GM19238 (cell line): ENCODE data around the gene GRIK4.
"Not testable (repeated sequence)": the region's sequence is repeated elsewhere in the genome, so short reads cannot be mapped to it uniquely, and the experiment has no call there.

Source experiments
- DNase-seq: peaks from one replicate; pipeline ENCODE4 v3.0.0; 2011; ENCODE audit warnings: low spot score; ENCODE audit not compliant: insufficient read length

GRIK4 gene

DNA sequence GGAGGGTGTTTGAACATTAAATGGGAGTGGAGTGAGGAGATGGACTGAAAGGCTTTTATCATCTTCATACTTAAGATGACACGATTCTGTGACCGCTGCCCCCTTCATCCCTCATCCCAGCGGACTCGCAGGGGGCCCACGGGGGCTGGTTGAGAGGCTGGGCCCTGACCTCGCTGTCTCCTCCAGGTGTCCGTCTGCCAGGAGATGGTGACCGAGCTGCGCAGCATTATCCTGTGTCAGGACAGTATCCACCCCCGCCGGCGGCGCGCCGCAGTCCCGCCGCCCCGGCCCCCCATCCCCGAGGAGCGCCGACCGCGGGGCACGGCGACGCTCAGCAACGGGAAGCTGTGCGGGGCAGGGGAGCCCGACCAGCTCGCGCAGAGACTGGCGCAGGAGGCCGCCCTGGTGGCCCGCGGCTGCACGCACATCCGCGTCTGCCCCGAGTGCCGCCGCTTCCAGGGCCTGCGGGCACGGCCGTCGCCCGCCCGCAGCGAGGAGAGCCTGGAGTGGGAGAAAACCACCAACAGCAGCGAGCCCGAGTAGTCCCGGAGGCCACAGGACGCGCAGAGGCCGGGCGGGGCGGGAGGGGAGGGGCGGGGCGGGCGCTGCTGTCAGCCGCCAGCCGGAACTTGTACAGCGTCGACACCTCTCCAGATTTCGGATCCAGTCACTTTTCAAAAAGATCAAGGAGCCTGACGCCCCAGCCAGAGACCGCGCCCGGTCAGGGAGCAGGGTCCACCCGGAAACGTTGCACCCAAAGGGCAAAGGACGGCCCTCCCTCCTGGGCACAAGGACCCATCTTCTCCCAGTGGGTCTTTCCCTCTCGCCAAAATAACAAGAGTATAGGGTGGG is 474.4 kb downstream of the GRIK4 start:
- peak; percentile 45 for DNase-seq

DNA sequence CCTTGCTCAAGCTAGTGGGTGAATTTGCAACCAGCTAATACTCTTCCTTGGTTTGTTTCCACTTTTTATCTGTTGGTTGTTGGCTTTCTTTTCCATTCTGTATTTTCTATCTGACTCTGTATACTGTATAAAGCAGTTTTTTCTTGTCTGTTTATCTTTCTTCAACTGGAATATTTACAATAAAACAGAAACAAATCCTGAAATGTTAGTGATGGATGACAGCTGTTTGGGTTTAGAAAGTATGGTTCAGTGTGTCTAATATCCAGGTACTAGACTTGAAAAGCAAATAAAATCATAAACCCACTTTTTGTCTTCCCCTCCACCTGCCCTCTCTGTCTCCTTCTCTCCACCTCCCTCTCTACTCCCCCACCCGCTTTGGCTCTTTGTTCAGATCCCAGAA is 477.1 kb downstream of the GRIK4 start:
- no peak for DNase-seq

DNA sequence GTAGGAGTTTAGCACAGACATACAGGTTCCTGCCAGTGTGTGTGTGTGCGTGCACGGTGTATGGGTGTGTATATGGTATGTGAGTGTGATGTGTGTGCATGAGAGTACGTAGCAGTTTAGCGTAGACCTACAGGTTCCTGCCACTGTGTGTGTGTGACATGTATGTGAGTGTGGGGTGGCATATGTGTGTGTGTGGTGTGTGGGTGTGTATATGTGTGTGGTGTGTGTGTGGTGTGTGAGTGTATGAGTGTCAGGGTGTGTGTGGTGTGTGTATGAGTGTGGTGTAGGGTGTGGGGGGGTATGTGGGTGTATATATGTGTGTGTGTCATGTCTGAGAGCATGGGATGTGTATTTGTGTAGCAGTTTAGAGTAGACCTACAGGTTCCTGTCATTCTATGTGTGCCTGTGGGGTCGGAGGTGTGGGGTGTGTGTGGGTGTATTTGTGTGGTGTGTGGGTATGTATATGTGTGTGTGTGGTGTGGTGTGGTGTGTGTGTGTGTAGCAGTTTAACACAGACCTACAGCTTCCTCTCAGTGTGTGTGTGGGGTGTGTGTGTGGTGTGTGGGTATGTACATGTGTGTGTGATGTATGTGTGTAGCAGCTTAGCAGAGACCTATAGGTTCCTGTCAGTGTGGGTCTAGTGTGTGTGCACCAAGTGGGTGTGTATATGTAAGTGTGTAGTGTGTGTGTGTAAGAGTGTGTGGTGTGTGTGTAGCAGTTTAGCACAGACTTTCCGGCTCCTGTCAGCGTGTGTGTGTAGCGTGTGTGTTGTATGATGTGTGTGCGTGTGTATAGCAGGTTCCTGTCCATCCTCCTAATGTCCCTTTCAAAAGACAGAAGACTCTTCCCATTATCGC is 480.5 kb downstream of the GRIK4 start:
- DNase-seq, result no peak

DNA sequence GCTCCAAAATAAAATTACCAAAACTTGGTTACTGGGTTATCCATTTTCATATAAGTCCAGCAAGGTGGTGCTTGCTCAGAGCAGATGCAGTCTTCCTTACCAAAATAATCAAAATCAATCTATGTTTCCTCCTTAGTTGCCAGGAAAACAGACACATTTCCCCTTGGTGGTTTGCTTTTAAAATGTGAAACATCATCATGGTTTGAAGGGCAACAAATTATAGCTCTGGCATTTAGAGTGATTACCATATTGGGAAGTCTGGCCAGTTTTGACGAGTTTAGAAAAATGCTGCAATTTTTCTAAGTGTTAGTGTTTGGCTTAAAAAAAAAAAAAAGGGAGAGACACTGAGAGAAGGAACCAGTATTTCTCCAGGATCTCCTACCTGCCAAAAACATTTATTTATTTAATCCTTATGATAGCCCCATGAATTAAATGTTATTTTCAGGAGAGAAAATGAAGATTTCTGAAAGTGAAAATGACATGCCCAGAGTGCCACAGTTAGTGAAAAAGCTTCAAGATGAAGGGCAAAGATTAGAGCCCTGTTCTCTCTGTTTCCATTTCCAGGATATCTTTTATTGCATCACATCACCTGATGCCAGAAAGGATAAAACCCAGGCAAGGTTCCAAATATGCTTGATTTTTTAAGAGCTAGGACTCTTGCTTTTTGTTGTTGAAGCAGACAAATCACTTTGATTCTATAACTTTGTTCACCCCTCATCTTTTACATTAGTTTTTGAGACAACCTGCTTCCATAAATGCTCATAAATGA is 482.7 kb downstream of the GRIK4 start:
- DNase-seq, result no peak

DNA sequence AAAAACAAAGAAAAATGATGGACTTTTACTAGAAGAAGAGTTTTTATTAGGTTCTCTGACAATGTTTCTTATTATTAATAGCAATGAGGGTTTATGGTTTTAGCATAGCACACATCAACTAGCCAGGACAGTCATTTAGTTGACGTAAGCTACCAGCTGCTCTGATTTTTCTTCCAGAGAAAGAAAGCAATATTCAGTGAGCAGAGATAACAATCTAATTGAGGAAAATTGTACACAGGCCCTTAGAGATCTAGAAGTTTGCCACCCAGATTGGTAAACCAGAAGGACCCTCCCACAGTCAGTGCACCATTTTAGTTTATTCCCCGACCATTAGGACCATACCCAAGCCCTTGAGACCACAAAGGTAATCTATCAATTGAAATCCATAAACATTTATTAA is 483.6 kb downstream of the GRIK4 start:
- no peak for DNase-seq

DNA sequence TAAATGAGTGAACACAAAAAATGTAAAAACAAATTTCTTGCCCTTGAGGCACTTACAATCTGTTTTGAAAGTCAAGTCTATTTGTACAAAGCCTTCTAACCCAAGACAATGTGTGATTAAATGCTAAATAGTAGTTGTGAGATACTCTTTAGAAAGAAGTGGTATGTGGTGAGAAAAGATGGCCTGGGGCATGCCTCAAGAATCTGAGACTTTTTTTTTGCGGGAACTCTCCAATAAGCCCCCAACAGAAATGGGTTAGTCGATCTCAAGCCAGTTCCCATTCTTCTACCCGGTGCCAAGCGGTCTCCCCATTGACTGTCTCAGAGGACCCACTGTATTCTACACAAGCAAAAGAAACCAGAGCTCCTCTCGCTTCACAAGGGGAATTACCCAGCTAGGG is 485.4 kb downstream of the GRIK4 start:
- DNase-seq, result no peak

DNA sequence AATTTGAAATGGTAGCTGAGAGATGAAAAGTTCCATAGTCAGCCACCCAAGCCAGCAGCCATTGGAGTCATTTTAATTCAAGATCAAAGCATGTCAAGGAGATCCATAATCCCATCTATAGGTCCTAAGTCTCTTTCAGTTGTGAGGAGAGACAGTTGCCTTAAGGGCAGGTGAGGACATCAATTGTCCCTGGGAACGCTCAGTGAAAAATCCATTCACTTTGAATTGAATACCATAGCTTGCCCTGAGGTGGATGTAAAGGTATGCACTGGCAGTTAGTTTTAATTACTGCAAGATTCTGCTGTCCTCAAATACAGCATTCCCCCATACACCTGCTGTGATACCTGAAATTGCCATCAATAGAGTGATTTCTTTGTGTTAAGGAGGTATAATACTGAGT is 487.0 kb downstream of the GRIK4 start:
- DNase-seq, result no peak

DNA sequence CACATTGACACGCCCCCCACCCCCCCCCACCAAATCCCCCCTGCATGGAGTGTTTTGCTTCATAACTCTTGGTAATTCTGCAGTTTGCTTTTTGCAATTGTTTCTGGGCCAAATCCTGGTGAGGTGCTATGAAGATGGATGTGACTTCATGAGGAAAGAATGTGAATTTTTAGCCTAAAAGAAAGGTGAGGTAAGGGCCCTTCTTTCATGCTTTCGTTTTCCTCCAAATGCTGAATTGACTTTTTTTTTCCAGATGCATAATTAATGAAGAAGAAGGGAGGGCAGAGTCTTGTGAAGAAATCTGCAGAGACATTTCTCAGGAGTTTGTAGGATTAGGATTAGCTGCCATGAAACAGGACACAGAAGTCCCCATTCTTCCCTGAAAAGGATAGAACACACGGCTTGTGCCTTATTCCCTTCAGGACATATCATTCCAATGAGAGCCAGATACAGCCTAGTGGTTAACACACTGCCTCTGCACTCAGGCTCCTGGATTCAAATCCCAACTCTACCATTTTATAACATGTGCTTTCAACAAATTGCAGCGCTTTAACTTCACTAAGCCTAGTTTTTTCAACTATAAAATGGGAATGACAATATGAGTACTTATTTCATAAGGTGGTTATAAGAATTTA is 492.8 kb downstream of the GRIK4 start:
- no peak for DNase-seq

DNA sequence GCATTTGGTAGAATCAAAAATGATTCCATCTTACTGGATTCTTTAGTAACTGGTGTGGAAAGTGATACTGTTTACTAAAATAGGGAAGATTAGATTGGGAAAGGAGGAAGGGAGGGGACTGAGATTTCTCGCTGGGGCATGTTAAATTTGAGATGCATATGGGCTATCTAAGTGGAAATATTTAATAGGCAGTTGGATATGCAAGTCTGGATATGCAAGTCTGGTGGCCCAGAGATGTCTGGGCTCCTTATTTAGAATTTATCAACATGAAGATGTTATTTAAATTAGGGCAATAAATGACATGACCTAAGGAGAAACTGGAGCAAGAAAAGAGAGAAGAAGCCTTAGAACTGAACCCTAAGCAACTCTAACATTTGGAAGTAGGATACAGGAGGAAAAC is 495.4 kb downstream of the GRIK4 start:
- no peak for DNase-seq

DNA sequence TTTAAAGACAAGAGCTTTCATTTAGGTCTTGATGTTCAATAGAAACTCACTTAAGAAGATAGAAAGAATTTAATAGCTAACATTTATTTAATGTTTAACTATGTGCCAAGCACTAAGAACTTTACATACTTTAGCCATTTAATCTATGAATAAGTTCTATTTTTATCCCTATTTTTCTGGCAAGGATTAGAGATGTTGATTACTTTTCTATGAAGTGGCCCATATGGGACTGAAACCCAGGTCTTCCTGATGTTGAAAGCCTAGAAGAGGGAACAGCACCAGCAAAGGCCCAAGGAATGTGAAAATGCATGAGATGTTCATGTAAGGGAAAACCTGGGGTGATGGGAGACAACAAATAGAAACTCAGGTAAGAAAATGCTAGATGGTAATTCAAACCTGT is 497.0 kb downstream of the GRIK4 start:
- DNase-seq, result no peak

DNA sequence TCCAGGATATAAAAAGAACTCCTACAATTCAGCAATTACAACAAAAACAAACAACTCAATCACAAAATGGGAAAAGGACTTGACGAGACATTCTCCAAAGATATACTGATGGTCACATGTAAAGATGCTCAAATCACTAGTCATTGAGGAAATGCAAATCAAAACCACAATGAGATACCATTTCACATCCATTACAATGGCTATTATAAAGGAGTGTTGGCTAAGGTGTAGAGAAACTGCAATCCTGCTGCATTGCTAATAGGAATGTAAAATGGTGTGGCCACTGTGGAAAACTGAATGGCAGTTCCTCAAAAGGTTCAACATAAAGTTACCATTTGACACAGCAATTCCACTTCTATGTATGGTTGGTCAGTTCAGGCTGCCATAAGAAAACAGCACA is 500.5 kb downstream of the GRIK4 start:
- no peak for DNase-seq

DNA sequence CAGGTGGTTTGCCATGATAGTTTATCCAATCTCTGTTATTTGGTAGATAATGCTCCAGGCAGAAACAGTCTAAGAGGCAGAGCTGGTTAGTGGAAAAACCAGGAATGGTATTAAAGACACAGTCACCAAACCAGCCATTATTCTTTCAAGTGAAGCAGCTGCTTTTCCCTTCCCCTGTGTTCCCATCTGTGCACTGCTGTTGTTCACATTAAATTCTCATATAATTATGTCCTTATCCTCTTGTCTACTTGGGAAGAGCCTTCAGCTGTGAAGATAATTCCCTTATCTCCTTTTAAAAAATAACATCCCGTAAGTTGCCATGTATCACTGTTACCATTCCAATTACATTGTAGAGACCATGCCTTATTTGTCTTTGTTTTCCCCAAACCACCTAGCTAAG is 507.2 kb downstream of the GRIK4 start:
- DNase-seq, result no peak

DNA sequence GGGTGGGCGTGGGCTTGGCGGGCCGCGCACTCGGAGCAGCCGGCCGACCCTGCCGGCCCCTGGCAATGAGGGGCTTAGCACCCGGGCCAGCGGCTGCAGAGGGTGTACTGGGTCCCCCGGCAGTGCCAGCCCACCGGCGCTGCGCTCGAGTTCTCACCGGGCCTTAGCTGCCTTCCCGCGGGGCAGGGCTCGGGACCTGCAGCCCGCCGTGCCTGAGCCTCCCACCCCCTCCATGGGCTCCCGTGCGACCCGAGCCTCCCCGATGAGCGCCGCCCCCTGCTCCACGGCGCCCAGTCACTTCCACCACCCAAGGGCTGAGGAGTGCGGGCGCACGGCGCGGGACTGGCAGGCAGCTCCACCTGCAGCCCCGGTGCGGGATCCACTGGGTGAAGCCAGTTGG is 510.2 kb downstream of the GRIK4 start:
- not testable (repeated sequence) for DNase-seq

DNA sequence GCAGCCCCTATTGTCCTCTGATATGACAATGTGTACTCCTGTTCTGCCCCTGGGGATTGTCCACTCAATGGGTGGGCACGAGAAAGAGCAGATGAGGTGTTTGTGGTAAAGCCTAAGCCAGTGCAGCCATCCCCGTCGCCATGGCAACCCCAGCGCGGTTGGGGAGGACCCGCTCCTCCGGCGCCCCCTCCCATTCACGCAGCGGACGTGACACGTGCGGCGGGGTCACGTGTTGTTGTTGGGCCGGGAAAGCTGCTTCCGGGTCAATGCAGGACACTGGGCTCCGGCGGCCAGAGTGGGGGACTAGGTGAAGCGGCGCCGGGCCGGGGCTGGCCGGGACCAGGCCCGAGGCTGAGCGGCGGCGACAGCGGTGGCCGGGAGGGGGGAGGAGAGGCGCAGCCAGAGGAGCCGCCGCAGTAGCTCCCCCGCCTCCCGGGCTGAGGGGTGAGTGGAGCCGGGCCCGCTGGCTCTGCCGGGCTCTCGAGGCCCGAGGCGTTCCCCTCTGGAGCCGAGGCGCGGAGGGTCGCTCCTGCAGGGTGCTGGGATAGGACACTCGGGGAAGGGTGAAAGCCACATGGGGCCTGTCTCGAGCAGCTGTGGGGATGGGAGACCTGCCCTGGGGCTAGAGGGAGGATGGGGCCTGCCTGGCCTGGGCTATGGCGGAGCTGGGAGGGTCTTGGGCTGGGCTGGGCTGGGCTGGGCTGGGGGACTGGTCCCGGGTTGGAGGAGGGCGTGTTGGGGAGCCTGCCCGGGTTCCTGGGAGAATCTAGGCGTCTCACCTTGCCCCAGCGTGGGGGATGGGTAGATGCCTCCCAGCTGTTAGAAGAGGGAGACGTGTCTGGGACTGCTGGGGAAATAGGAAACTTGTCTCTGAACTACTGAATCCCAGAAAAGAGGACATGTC is 512.6 kb downstream of the GRIK4 start, which contains the start of gene TBCEL:
TSS of gene TBCEL (plus strand) at position 255 of the 904 bp plus-strand sequence. CDS start 21,589 bp downstream, outside the sequence.
- DNase-seq, result peak; percentile 94

DNA sequence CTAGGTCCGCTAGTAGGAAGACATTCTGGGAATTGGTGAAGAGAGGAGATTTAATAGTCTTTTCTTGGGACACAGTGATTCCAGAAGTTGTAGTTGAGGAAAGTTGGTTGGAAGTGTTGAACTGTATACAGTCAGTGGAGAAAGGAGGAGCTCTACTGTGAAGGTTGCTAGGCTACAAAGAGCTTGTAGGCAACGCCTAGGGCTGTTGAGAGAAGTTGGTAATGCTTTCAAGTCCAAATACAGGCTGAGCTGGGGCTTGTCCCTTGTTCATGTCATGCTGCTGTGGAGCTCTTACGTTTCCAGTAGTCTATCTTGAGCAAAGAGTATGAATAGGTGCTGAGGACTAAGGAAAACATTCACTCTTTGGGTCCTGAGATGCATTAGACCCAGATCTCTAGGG is 513.4 kb downstream of the GRIK4 start:
- DNase-seq, result no peak

DNA sequence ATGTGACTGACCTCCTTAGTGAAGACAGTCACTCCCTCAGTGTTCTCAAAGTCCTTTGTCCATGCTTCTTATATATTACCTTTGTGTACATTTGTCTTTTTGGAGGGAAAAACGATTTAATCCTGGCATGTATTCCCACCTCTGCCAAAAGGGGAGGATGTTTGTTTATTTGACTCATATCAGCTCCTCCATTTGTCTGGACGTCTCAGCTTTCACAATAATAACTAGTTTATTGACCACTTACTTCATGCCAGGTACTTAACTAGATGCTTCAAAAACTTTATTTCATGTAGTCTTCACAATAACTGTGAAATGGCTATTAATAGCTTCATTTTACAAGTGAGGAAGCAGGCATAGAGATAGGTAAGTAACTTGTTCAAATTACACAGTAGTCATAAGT is 517.6 kb downstream of the GRIK4 start:
- no peak for DNase-seq

DNA sequence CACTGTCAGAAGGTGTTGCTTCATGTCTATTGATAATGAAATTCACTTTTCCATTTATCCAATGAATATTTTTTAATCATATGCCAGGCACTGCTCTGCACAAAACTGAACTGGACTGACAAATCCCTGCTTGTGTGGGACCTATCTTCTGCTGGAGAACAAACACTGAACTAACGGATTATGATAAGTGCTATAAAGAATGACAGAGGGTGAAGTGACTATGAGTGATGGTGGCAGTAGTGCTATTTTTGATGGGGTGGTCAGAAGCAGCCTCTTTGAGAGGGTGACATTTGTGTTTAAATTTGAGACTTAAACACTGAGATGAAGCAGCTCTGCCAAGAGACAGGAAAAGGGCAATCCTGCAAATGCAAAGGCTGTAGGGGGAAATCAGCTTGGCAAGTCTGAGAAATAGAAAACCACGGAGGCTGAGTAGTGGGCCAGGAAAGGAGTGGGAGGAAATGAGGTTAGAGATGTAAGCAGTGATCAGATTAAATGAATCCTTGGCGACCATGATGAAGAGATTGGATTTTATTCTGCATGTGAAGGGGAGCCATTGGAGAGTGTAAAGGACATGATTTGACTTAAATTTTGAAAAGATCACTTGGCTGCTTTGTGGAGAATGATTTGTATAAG is 518.4 kb downstream of the GRIK4 start:
- no peak for DNase-seq

DNA sequence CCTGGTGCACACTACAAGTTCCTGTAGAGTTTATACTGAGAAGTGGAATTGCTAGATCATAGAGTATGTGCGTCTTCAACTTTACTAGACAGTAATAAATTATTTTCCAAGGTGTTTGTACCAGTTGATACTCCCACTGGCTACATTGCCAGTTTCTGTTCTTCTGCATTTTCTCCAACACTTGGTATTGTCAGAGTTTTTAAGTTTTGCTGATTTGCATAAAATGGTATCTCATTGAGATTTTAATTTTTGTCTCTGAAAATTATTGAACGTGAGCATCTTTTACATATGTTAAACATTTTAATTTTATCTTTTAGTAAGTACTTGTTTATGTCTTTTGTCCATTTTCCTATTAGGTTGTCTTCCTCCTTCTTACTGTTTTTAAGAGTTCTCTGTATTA is 519.6 kb downstream of the GRIK4 start:
- no peak for DNase-seq

DNA sequence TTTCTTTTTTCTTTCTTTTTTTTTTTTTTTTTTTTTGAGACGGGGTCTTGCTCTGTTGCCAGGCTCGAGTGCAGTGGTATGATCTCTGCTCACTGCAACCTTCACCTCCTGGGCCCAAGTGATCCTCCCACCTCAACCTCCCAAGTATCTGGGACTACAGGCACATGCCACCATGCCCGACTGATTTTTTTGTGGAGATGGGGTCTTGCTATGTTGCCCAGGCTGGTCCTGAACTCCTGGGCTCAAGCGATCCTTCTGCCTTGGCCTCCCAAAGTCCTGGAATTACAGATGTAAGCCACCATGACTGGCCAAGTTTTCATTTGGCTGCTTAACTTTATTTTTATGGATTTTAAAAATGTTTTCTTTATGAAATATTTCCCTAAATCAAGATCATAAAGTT is 520.1 kb downstream of the GRIK4 start:
- not testable (repeated sequence) for DNase-seq

DNA sequence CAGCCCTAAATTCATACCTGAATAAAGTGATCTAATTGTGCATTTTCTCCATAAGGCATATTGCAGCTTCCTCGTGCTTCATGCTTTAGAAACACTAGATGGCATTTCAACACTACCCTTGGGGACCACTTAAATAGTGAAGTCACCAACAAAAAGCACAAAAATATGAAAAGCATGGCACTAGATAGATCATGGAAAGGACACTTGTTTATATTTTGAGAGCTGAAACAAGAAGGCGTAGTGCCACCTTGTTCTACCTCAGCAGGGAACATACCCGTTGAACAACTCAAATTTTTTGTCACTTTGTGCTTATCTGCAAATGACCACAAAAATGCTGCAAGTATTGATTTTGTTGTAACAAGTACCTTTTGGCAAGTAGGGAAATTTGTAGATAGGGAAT is 521.0 kb downstream of the GRIK4 start:
- no peak for DNase-seq
